Natural killer cell (primary cell): ENCODE results near the gene FUCA1. TPM values are rescaled to one million over a fixed set of nuclear protein-coding genes. Genes with fewer than 3 reads are reported as not detected.
A peak's percentile ranks its signal among the peaks of the same experiment; 100 is the strongest.

Source experiments
- ATAC-seq, 3 donors: fragments of 150-1000 bp in 2 of 3; fragments of 200-7000 bp in 1 of 3; cut with Tn5 transposase; 1 replicate in 1 of 3; 2 replicates in 2 of 3; pipeline ENCODE4 v1.10.0; 2021; ENCODE audit warnings: mild to moderate bottlenecking in 2 of 3, moderate library complexity in 2 of 3
- DNase-seq, 2 donors: peaks; one replicate each; pipeline versions ENCODE4 v3.0.0 to v3.0.0-alpha.2; 2013 to 2021; ENCODE audit warnings: mixed read lengths in 1 of 2
- H3K27ac ChIP-seq: one replicate; pipeline ENCODE4 v1.5.1; 2013; ENCODE audit warnings: mild to moderate bottlenecking, low read length
- H3K27me3 ChIP-seq: one replicate; pipeline ENCODE4 v1.6.1; 2013; ENCODE audit warnings: low read length; ENCODE audit not compliant: control insufficient read depth, insufficient read depth
- H3K36me3 ChIP-seq: one replicate; pipeline ENCODE4 v1.6.1; 2013; ENCODE audit warnings: low read length; ENCODE audit not compliant: control insufficient read depth, insufficient read depth
- H3K4me1 ChIP-seq: one replicate; pipeline ENCODE4 v1.6.1; 2013; ENCODE audit warnings: low read length; ENCODE audit not compliant: control insufficient read depth, insufficient read depth
- H3K4me3 ChIP-seq: one replicate; pipeline ENCODE4 v1.5.1; 2013; ENCODE audit warnings: low read length
- H3K9me3 ChIP-seq: one replicate; pipeline ENCODE4 v1.6.1; 2013; ENCODE audit warnings: low read length; ENCODE audit not compliant: control insufficient read depth, insufficient read depth
- H3K27ac Mint-ChIP-seq, 2 donors: one replicate each; pipeline ENCODE4 v1.8.0; 2022; ENCODE audit warnings: mild to moderate bottlenecking in 2 of 2, mixed read lengths in 2 of 2, moderate library complexity in 1 of 2
- H3K27me3 Mint-ChIP-seq, 2 donors: one replicate each; pipeline ENCODE4 v1.8.0; 2022; ENCODE audit warnings: low read depth in 2 of 2, mixed read lengths in 2 of 2
- H3K36me3 Mint-ChIP-seq: one replicate; pipeline ENCODE4 v1.8.0; 2022; ENCODE audit warnings: mixed read lengths
- H3K4me1 Mint-ChIP-seq, 2 donors: one replicate each; pipeline ENCODE4 v1.8.0; 2022; ENCODE audit warnings: mixed read lengths in 2 of 2
- H3K4me3 Mint-ChIP-seq: one replicate; pipeline ENCODE4 v1.8.0; 2022; ENCODE audit warnings: mild to moderate bottlenecking, moderate library complexity, mixed read lengths
- H3K9me3 Mint-ChIP-seq, 2 donors: one replicate each; pipeline ENCODE4 v1.8.0; 2022; ENCODE audit warnings: mixed read lengths in 2 of 2
- CTCF ChIP-seq: fragments of 200-600 bp; IDR thresholded peaks from one replicate; pipeline ENCODE4 v1.8.0; 2022; ENCODE audit warnings: antibody characterized with exemption
- WGBS: methylation state at CpG from one replicate; pipeline ENCODE4 v1.1.7; 2013; ENCODE audit warnings: missing lambda C conversion rate; ENCODE audit not compliant: insufficient coverage; 5-methylcytosine and 5-hydroxymethylcytosine counted together
- intact Hi-C: fragments of 100-400 bp; cut with micrococcal nuclease; formaldehyde crosslinking; loops from one replicate; pipeline ENCODE4 v1.14.2; 2022
- total RNA-seq, 4 donors: library from RNA; stranded (reverse); fragments of 120-200 nt in 1 of 4; gene quantifications; one replicate each; pipeline versions ENCODE4 v1.2.3 to v1.2.4, GENCODE V29; 2013 to 2022

The FUCA1 gene
- total RNA-seq, 3 donors from 2014 or later (not counting 1 experiment from before 2014, with no cell fraction given): 6.8 to 12.5 (median 11.9) TPM

DNA sequence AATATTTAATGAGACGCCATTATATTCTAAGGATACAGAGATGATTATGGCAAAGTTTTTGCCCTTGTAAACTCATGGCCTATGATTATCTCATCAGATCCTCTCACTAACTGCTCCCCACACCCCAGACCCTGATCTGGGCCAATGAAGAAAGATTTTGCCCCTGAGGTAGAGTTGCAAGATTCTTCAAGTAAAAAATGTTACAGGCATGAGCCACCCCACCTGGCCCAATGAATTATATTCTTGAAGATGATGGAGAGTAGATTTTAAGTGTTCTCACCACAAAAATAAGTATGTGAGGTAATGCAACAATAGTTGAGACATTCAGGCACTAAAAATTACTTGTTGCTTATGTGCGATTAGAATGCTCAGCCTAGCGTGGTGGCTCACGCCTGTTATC lies 46.8 kb upstream of the FUCA1 start:
- TF ChIP-seq CTCF: no peak
- WGBS: 94% methylated on average over 3 of the region's 4 CpGs
- Mint-ChIP-seq H3K27ac (peak overlapping the region in 1 of 2 donors; percentile 58), H3K4me3 (no peak overlapping the region), H3K27me3 (peaks cover 0 to 3% of the 10 kb centered on the region in 2 donors), H3K9me3 (no peaks in the 10 kb centered on the region), H3K36me3 (no peaks in the 10 kb centered on the region), H3K4me1 (peaks cover 43 to 55% of the 10 kb centered on the region in 2 donors)
- ATAC-seq (no peak), DNase-seq (no peak)
- peaks cover 62% of the 10 kb centered on the region for H3K4me1 ChIP-seq
- no peaks in the 10 kb centered on the region for H3K27me3 ChIP-seq
- H3K9me3 ChIP-seq: no peaks in the 10 kb centered on the region
- H3K4me3 ChIP-seq: no peak overlapping the region
- H3K36me3 ChIP-seq: no peaks in the 10 kb centered on the region
- intact Hi-C loops: no loop called here
- H3K27ac ChIP-seq: no peak overlapping the region

GRCh38 chr1:23913212-23913880 lies 45.3 kb upstream of the FUCA1 start, which contains the start of gene CNR2:
TSS of gene CNR2 (minus strand) at chr1:23913362. CDS start at chr1:23875617, 37,745 bp downstream.
- Mint-ChIP-seq H3K9me3 (no peaks in the 10 kb centered on the region), H3K27ac (peak within 1 kb of the TSS; percentile 50 to 89), H3K36me3 (no peaks in the 10 kb centered on the region), H3K27me3 (peaks cover 0 to 3% of the 10 kb centered on the region in 2 donors), H3K4me3 (peak within 1 kb of the TSS; percentile 63), H3K4me1 (peaks cover 58 to 70% of the 10 kb centered on the region in 2 donors)
- no peaks in the 10 kb centered on the region for H3K36me3 ChIP-seq
- peak within 1 kb of the TSS; percentile 31 for H3K4me3 ChIP-seq
- under 1% methylated on average over 6 of the region's 7 CpGs for WGBS
- H3K27ac ChIP-seq: peak within 1 kb of the TSS; percentile 44
- intact Hi-C loops: no loop called here
- DNase-seq: peak; percentile 29 to 46
- no peaks in the 10 kb centered on the region for H3K27me3 ChIP-seq
- no peak for TF ChIP-seq CTCF
- H3K9me3 ChIP-seq: no peaks in the 10 kb centered on the region
- peaks cover 76% of the 10 kb centered on the region for H3K4me1 ChIP-seq
- ATAC-seq: peak; percentile 30 to 62 (median 55)

GRCh38 chr1:23911921-23912320 lies 43.8 kb upstream of the FUCA1 start:
- Mint-ChIP-seq H3K27ac (peak overlapping the region; percentile 50 to 89), H3K9me3 (no peaks in the 10 kb centered on the region), H3K4me3 (peak overlapping the region; percentile 63), H3K36me3 (no peaks in the 10 kb centered on the region), H3K4me1 (peaks cover 58 to 69% of the 10 kb centered on the region in 2 donors), H3K27me3 (peaks cover 0 to 3% of the 10 kb centered on the region in 2 donors)
- H3K9me3 ChIP-seq: no peaks in the 10 kb centered on the region
- no peaks in the 10 kb centered on the region for H3K27me3 ChIP-seq
- H3K4me1 ChIP-seq: peaks cover 87% of the 10 kb centered on the region
- no peak for DNase-seq
- intact Hi-C loops: loop anchor here (2.0 kb wide), 1 partner anchor 15 kb away; no protein-coding TSS in a partner anchor
- H3K4me3 ChIP-seq: peak overlapping the region; percentile 31
- peak overlapping the region; percentile 44 for H3K27ac ChIP-seq
- ATAC-seq: no peak
- no peak for TF ChIP-seq CTCF
- no peaks in the 10 kb centered on the region for H3K36me3 ChIP-seq
- WGBS: 69% methylated on average over 8 of the region's 8 CpGs
